Activated naive CD4-positive, alpha-beta T cell treated with anti-CD3 and anti-CD28 coated beads, Interleukin-2, amount 50 U/mL, for 72 hours (primary cell): ENCODE data around the gene SFXN3. TPM values are rescaled to one million over a fixed set of nuclear protein-coding genes. Genes with fewer than 3 reads are reported as not detected.

ENCODE experiments used
- ATAC-seq, 2 donors: fragments of 150-1000 bp; cut with Tn5 transposase; 2 replicates each; pipeline ENCODE4 v1.10.0; 2021; ENCODE audit warnings: mild to moderate bottlenecking in 2 of 2, moderate library complexity in 2 of 2
- DNase-seq, 2 donors: peaks; one replicate each; pipeline ENCODE4 v3.0.0; 2021 to 2022; ENCODE audit warnings: low spot score in 2 of 2
- H3K27ac Mint-ChIP-seq, 2 donors: one replicate each; pipeline ENCODE4 v1.8.0; 2022; ENCODE audit warnings: mild to moderate bottlenecking in 2 of 2, mixed read lengths in 2 of 2
- H3K36me3 Mint-ChIP-seq, 2 donors: one replicate each; pipeline ENCODE4 v1.8.0; 2022; ENCODE audit warnings: mixed read lengths in 2 of 2
- H3K9me3 Mint-ChIP-seq, 2 donors: one replicate each; pipeline ENCODE4 v1.8.0; 2022; ENCODE audit warnings: mixed read lengths in 2 of 2
- total RNA-seq, 2 donors: library from RNA; stranded (reverse); gene quantifications; one replicate each; pipeline ENCODE4 v1.2.3, GENCODE V29; 2022

Gene SFXN3
- total RNA-seq, 2 donors from 2014 or later, result 36.9 to 43.9 TPM

DNA sequence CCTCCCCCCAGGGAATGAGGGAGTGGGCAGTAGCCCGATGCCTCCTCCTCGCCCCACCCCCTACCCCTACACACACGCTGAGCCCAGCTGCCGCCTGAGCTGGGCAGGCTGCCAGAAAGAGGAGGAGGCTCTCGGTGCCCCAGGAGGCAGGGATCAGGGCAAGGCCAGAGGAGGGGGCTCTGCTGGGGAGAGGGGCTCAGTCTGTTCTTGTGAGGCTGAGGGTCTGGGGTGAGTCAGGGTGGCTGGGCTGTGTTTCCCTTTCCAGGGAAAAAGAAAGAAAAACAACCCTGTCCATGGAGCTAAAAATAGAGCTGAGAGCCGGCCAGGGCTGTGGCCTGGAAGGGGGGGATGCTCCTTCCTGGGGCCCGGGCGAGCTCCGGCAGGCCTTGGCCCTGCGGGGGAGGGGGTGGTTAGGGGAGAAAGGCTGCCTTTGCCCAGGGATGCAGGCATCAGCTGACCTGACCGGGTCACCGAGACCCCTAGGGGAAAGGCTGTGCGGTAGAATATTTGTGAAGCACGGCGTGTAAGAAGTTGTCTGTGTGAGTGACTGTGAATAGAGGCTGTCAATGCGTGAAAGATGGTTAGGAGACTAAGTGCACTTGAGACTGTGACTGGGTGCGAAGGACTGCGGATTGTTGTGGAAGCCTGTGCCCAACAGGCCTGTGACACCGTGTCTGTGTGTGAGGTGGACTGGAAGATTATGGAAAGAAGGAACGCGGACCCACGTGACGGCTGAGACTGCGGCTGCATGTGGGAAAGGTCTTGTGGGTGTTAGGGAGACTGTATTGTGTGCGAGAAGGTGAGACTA lies 32.6 kb upstream of the SFXN3 start:
- H3K9me3 Mint-ChIP-seq, result no peaks in the 10 kb centered on the region
- H3K27ac Mint-ChIP-seq, result peak overlapping the region; percentile 59 to 80
- peaks cover 0 to 6% of the 10 kb centered on the region in 2 donors for H3K36me3 Mint-ChIP-seq
- DNase-seq, result peak; percentile 67 to 75
- peak; percentile 43 to 51 for ATAC-seq

DNA sequence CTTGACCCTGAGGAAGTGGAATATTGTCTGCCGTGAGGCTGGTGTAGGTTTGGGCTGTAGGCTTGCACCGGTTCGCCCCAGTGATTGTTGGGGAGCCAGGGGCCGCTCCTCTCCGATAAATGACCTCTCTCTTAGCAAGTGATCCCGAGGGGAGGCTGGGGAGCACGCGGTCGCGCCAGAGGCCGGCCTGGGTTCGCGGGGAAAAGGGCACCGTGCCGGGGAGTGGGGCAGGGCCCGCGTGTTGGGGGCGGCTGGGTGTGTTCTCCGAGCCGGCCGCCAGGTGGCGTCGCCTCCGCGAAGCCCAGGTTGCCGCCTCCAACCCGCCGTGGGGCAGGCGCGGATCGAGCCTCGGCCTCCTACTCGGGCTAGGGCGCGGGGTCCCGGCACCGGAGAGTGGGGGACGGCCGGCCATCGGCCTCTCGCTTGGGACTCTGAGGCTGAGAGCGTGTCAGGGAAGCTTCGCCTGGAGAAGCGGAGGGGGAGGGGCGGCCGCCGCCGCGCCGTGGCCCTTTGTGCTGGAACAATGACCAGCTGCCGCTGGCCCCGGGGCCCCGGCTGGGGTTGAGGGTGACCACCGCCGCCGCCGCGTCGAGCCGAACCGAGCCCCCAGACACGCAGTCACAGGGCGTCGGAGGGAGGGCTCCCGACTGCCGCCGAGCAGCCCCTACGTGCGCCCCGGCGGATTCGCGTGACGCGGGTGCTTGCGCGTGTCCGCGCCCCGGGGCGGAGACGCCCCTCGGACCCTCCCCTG lies 31.9 kb upstream of the SFXN3 start:
- H3K36me3 Mint-ChIP-seq, result peaks cover 0 to 6% of the 10 kb centered on the region in 2 donors
- ATAC-seq (peak; percentile 62 to 67), DNase-seq (peak; percentile 84)
- H3K9me3 Mint-ChIP-seq, result no peaks in the 10 kb centered on the region
- peak overlapping the region; percentile 59 to 80 for H3K27ac Mint-ChIP-seq

DNA sequence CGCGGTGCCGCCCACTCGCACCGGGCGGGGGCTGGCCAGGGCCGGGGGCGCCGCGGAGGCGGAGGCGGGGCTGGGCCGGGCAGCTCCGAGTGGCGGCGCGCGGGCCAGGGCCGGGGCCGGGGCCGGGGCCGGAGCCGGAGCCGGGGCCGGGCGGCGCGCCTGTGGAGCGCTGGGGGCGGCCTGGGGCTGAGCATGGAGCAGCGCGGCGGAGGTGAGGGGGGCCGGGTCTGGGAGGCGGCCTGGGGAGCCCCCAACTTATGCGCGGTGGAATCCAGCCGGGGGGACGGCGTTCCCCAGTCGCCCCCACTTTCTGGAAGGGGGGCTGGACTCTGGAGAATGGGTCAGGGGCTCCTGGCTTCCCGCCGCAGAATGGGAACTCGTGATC lies 31.3 kb upstream of the SFXN3 start, which contains the start of gene LZTS2:
Gene LZTS2 (plus strand): TSS at position 67 of the 385 bp plus-strand sequence. CDS start 2,731 bp downstream, outside the sequence.
- peaks cover 0 to 1% of the 10 kb centered on the region in 2 donors for H3K36me3 Mint-ChIP-seq
- DNase-seq, result no peak
- peak within 1 kb of the TSS; percentile 59 to 80 for H3K27ac Mint-ChIP-seq
- ATAC-seq, result no peak
- no peaks in the 10 kb centered on the region for H3K9me3 Mint-ChIP-seq

DNA sequence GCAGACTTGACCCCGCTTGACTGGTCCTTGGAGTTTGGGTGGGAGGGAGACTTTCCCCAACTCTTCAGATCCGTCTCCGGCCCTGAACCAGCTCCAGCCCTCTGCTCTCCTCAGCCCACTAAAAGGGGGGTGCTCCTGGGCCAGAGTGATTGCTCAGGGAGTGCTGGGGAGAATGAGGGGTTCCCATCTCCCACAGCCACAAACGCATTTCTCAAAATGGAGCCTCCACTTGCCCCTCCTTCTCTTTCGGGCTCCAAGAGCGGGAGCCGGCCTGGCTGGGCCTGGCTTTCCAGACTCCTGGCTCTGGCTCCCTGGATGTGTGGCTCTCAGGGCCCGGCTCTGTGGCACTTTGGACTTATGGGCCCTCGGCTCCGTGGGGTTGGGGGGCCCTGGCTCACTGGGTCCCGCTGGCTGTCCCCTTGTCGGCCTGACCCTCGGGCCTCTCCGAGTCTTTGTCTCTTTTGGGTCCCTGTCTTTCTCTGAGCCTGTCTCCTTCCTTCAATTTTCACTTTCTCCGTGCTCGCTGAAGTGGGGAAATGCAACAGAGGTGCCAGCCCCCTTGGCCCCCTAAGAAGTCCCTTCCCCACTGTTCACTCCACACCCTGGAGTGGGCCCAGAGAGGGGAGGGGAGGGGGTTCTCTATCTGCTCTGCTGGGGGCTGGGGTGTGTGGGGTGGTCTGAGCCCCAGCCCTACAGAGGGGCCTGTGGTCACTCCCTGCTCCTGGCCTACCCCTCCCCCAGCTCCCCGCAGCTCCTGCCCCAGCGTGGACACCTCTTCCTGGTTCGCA lies 30.7 kb upstream of the SFXN3 start:
- Mint-ChIP-seq H3K36me3 (no peaks in the 10 kb centered on the region), H3K9me3 (no peaks in the 10 kb centered on the region), H3K27ac (no peak overlapping the region)
- no peak for DNase-seq
- ATAC-seq, result no peak

DNA sequence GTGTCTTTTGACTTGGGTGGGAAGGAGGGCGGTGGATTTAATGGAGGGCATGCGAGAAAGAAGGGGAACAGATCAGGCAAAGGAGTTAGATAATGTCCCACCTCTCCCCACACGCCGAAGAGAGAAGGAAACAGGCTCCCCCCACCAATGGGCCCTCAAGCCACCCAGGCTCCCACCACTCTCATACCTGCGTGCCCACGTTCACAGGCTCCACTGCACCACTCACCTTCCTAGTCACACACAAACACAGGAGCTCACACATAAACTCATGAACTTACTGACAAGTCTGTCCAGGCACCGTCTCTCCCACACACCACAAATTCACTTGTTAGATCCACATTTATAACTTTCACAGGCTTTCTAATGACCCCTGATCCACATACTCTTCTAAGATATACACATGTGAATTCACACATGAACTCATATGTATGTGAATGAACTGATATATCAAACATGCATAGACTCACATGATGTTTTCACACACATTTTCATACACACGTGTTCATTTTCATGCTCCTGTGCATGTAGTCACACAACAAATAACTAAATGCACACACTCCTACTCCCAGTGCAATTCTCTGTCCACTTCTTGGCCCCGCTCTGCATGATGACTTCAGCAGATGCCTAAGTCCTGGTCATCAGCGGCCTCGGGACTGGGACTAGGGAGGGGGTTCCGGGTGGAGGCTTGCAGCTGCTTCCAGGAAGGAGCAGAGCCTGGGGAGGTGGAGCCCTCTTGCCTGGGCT lies 29.9 kb upstream of the SFXN3 start:
- no peak for DNase-seq
- Mint-ChIP-seq H3K9me3 (no peaks in the 10 kb centered on the region), H3K36me3 (no peaks in the 10 kb centered on the region), H3K27ac (no peak overlapping the region)
- no peak for ATAC-seq

DNA sequence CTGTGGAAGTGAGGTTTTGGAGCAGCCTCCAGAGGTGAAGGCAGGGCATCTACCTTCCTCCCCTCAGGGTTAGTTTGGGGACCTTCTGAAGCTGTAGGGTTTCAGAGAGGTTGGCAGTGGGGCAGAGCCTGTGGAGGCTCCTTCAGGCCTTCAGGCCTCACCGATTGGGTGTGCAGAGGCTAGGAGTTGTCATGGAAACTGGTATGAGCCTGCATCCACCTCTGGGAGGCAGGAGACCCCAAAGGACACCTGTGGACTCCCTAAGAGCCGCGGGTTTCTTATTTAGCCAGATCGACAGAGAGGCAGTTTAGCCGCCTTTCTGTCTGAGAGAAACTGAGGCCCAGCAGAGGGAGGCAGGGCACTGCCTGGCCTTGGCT lies 29.4 kb upstream of the SFXN3 start:
- ATAC-seq (no peak), DNase-seq (no peak)
- Mint-ChIP-seq H3K9me3 (no peaks in the 10 kb centered on the region), H3K27ac (no peak overlapping the region), H3K36me3 (no peaks in the 10 kb centered on the region)

DNA sequence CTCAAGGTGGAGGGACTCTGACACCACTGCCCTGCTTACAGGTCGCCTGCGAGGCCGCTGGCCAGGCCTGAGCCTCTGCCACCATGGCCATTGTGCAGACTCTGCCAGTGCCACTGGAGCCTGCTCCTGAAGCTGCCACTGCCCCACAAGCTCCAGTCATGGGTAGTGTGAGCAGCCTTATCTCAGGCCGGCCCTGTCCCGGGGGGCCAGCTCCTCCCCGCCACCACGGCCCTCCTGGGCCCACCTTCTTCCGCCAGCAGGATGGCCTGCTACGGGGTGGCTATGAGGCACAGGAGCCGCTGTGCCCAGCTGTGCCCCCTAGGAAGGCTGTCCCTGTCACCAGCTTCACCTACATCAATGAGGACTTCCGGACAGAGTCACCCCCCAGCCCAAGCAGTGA lies 28.6 kb upstream of the SFXN3 start:
- no peaks in the 10 kb centered on the region for H3K36me3 Mint-ChIP-seq
- H3K27ac Mint-ChIP-seq, result no peak overlapping the region
- no peak for DNase-seq
- no peak for ATAC-seq
- no peaks in the 10 kb centered on the region for H3K9me3 Mint-ChIP-seq

DNA sequence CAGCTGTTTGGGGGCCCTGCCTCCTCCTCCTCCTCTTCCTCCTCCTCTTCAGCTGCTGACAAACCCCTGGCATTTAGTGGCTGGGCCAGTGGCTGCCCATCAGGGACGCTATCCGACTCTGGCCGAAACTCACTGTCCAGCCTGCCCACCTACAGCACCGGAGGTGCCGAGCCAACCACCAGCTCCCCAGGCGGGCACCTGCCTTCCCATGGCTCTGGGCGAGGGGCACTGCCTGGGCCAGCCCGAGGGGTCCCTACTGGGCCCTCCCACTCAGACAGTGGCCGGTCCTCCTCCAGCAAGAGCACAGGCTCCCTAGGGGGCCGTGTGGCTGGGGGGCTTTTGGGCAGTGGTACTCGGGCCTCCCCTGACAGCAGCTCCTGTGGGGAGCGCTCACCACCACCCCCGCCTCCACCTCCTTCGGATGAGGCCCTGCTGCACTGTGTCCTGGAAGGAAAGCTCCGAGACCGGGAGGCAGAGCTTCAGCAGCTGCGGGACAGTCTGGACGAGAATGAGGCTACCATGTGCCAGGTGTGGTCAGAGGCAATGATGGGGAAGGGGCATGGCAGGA lies 27.3 kb upstream of the SFXN3 start:
- Mint-ChIP-seq H3K36me3 (no peaks in the 10 kb centered on the region), H3K27ac (no peak overlapping the region), H3K9me3 (no peaks in the 10 kb centered on the region)
- DNase-seq (no peak), ATAC-seq (no peak)

DNA sequence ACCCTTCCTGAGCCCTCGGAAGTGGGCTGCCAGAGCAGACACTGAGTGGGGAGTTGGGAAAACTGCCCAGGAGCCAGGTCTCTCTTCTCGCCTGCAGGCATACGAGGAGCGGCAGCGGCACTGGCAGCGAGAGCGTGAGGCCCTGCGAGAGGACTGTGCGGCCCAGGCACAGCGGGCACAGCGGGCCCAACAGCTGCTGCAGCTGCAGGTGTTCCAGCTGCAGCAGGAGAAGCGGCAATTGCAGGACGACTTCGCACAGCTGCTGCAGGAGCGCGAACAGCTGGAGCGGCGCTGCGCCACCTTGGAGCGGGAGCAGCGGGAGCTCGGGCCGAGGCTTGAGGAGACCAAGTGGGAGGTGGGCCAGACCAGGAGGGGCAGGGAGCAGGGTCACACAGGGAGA lies 25.7 kb upstream of the SFXN3 start:
- H3K27ac Mint-ChIP-seq, result no peak overlapping the region
- no peak for ATAC-seq
- no peaks in the 10 kb centered on the region for H3K9me3 Mint-ChIP-seq
- no peak for DNase-seq
- no peaks in the 10 kb centered on the region for H3K36me3 Mint-ChIP-seq

DNA sequence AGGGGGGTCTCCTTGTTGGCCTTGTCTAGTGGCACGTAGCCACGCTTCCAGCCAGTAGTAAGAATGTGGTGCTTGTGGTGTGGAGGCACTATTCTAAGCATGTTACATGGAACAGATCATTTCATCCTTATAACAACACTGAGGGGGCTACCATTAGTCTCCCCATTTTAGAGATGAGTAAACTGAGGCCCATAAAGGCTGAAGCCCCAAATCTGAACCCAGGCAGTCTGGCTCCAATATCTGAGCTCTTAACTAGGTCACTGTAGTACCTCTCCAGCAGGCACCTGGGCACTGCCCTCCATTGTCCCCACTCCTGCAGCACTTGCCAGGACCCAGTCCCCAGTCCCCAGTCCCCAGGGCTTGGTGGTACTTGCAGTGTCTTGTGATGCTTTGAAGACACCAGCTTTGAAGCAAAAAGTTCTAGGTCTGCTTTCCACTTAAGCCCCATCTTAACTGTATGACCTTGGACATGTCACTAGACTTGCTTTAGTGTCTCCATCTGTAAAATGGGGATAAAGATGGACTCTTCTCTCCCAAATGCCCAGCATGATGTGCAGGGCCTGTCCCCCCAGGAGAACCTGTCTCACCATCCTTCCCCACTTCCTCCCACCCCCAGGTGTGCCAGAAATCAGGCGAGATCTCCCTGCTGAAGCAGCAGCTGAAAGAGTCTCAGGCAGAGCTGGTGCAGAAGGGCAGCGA lies 25.0 kb upstream of the SFXN3 start:
- no peak overlapping the region for H3K27ac Mint-ChIP-seq

DNA sequence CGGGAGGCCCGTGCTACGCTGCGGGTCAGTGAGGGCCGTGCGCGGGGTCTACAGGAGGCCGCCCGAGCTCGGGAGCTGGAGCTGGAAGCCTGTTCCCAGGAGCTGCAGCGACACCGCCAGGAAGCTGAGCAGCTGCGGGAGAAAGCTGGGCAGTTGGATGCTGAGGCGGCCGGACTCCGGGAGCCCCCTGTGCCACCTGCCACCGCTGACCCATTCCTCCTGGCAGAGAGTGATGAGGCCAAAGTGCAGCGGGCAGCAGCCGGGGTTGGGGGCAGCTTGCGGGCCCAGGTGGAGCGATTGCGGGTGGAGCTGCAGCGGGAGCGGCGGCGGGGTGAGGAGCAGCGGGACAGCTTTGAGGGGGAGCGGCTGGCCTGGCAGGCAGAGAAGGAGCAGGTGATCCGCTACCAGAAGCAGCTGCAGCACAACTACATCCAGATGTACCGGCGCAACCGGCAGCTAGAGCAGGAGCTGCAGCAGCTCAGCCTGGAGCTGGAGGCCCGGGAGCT lies 24.4 kb upstream of the SFXN3 start:
- H3K36me3 Mint-ChIP-seq, result no peaks in the 10 kb centered on the region

More for the DNA sequence above, 25.0 kb upstream of the SFXN3 start:
- H3K9me3 Mint-ChIP-seq, result no peaks in the 10 kb centered on the region
- H3K36me3 Mint-ChIP-seq, result no peaks in the 10 kb centered on the region
- DNase-seq (no peak), ATAC-seq (no peak)

DNA sequence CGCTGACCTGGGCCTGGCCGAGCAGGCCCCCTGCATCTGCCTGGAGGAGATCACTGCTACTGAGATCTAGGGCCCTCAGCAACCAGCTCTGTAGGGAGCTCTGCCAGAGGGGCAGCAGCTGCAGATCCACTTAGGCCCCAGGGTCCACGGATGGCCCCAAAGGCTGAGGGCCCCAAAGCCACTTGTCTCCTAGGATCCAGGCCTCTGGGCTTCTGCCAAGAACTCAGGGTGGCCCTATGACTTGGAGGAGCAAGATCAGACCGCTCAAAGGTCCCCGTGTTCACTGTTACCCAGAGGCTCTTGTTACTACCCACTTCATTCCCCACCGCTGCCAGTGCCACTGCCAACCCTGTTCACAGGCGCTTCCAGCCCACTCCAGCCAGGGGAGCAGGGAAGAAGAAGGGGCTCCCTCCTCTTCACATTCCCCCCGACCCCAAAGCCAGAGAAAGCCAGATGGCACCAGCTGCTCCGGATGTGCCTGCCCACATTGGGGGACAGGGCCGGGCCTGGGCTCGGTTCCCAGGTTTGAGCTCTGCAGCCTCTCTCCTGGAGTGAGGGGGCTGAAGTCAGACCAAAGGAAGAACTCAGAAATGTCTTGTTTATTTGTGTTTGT lies 23.8 kb upstream of the SFXN3 start:
- no peak for DNase-seq
- Mint-ChIP-seq H3K36me3 (no peaks in the 10 kb centered on the region), H3K27ac (no peak overlapping the region), H3K9me3 (no peaks in the 10 kb centered on the region)
- no peak for ATAC-seq

More for the DNA sequence above, 24.4 kb upstream of the SFXN3 start:
- no peak for DNase-seq
- Mint-ChIP-seq H3K27ac (no peak overlapping the region), H3K9me3 (no peaks in the 10 kb centered on the region)
- no peak for ATAC-seq

DNA sequence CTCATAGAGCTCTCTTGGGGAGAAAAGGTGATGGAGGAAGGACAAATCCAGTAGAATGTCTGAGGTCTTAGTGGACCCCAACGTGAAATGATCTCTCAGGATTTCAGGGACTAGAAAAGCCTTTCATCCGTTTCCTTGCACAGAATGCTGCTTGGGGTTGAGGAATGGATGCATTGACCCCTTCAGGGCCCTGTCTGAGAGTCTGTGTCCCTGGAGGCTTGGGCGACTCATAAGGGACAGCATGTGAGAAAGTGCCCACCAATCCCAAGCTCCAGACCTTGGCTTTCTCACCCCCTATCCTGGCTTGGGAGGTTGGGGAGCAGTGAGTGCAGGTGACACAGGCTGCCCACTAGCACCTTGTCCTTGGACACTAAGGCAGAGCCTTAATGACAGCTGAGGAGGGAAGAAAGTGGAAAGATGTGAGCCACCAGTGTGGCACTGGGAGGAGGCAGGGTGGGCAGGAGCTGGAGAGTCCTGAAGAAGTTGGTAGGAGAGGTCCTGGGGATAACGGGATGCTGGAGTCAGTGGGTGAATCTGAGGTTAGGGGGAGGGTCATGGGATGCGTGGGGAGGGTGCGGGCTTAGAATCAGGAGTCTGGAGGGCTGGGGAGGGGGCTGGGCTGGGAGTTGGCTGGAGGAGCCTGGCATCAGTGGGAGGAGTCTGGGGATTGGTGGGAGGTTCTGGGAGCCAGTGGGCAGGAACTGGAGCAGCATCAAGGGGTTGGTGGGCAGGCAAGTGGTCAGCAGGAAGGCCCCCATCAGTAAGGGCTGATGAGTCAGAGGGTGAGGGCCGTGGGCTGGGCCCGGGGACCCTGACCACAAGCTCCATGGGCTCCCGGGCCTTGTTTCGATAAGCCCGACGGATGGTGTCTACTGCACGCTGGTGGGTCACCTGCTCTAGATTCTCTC lies 22.9 kb upstream of the SFXN3 start:
- Mint-ChIP-seq H3K9me3 (no peaks in the 10 kb centered on the region), H3K36me3 (no peaks in the 10 kb centered on the region), H3K27ac (no peak overlapping the region)
- no peak for ATAC-seq
- no peak for DNase-seq

DNA sequence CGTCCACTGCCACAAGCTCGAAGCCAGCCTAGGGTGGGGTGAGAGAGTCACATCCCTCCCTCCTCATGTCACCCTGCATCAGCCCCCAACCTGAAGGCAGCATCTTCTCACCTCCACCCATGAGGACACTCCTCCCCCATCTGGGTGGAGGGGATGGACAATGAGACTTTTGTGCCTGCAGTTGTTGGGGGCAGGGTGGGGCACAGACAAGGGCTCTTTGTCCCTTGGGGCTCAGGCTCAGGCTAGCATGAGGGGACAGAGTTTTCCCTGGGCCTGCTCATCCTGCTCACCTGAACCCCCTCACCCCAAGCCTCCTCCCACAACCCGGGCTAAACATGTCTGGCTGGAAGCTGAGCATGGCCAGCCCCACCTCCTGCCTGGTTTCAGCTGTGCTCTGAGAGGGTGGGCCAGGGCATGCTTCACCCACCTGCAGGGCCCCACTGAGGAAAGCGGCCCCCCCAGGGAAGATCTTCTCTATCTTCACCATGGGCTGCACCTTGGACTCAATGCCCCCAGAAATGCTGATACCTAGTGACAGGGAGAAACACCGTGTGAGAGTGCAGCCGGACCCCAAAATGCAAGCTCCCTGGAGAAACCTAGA lies 22.1 kb upstream of the SFXN3 start:
- Mint-ChIP-seq H3K9me3 (no peaks in the 10 kb centered on the region), H3K36me3 (no peaks in the 10 kb centered on the region), H3K27ac (peak overlapping the region in 1 of 2 donors; percentile 11)
- ATAC-seq (no peak), DNase-seq (no peak)
